IPS DF 6.9 (cell line): ENCODE results near the gene G3BP2.

ENCODE experiments used
- DNase-seq: peaks from one replicate; pipeline ENCODE4 v3.0.0-alpha.2; 2013; ENCODE audit warnings: low read depth, low spot score
- H3K27ac ChIP-seq: one replicate; pipeline ENCODE4 v1.5.1; 2013; ENCODE audit warnings: low read length, control low read depth
- H3K27me3 ChIP-seq: 2 replicates; pipeline ENCODE4 v1.6.1; 2013; ENCODE audit warnings: mild to moderate bottlenecking, low read length; ENCODE audit not compliant: control insufficient read depth, insufficient read depth
- H3K36me3 ChIP-seq: 2 replicates; pipeline ENCODE4 v1.6.1; 2013; ENCODE audit warnings: low read length; ENCODE audit not compliant: control insufficient read depth, insufficient read depth
- H3K4me1 ChIP-seq: 2 replicates; pipeline ENCODE4 v1.6.1; 2013; ENCODE audit warnings: low read length; ENCODE audit not compliant: control insufficient read depth, insufficient read depth
- H3K4me3 ChIP-seq: 2 replicates; pipeline ENCODE4 v1.5.1; 2013; ENCODE audit warnings: mild to moderate bottlenecking, low read length
- H3K9me3 ChIP-seq: 2 replicates; pipeline ENCODE4 v1.6.1; 2013; ENCODE audit warnings: low read length, inconsistent platforms; ENCODE audit not compliant: control insufficient read depth, insufficient read depth
- WGBS: extraction: QIAGEN DNeasy Blood & Tissue Kit; methylation state at CpG from one replicate; pipeline ENCODE4 v1.1.7; 2013; ENCODE audit warnings: mixed read lengths, missing lambda C conversion rate; ENCODE audit not compliant: insufficient read length, insufficient coverage; 5-methylcytosine and 5-hydroxymethylcytosine counted together

G3BP2 gene

DNA sequence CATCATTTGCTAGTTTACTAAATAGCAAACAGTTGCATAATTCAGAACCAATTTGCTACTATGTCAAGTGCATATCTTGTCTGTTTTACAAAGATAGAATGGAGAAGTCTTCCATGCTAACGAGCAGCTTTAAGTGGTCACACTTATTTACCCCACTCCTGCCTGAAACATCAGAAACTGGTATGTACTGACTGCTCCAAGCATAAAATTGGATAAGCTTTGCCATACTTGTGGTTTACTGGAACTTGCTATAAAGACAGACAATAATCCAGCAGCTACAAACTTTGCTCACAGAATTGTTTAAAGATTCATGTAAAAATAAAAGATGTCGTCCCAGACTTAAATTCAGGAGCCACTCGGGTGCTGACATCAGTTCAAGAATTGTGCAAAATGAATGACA is 29.6 kb downstream of the G3BP2 start:
- Histone ChIP-seq H3K36me3 (peaks cover 23% of the 10 kb centered on the region; the same call in 1 of the 2 replicates), H3K4me3 (no peak overlapping the region), H3K27ac (no peak overlapping the region), H3K4me1 (no peaks in the 10 kb centered on the region), H3K9me3 (no peaks in the 10 kb centered on the region), H3K27me3 (no peaks in the 10 kb centered on the region)
- no peak for DNase-seq
- no CpG with 5 or more reads among the region's 3 CpGs for WGBS

DNA sequence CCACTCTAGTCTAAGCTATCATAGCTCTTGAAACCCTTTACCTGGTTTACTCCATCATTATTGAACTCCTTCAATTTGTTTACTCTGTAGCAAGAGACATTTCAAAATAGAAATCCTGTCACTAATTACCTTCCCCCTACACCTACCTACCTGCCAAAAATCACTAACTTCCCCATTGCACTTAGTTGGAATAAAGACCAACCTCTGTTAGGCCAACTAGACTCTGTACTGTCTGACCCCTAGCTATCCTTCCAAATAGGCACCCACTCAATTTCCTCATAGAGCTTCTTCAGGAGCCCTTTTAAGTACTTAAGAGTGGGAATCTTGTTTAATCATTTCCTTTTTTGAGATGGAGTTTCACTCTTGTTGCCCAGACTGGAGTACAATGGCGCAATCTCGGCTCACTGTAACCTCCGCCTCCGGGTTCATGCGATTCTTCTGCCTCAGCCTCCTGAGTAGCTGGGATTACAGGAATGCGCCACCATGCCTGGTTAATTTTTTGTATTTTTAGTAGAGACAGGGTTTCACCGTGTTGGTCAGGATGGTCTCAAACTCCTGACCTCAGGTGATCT is 34.0 kb downstream of the G3BP2 start:
- H3K36me3 ChIP-seq, result peaks cover 7% of the 10 kb centered on the region; the same call in 1 of the 2 replicates
- H3K4me1 ChIP-seq, result no peaks in the 10 kb centered on the region
- no peaks in the 10 kb centered on the region for H3K27me3 ChIP-seq
- WGBS, result no CpG with 5 or more reads among the region's 7 CpGs
- no peak overlapping the region for H3K4me3 ChIP-seq
- H3K27ac ChIP-seq, result no peak overlapping the region
- H3K9me3 ChIP-seq, result no peaks in the 10 kb centered on the region
- DNase-seq, result no peak

DNA sequence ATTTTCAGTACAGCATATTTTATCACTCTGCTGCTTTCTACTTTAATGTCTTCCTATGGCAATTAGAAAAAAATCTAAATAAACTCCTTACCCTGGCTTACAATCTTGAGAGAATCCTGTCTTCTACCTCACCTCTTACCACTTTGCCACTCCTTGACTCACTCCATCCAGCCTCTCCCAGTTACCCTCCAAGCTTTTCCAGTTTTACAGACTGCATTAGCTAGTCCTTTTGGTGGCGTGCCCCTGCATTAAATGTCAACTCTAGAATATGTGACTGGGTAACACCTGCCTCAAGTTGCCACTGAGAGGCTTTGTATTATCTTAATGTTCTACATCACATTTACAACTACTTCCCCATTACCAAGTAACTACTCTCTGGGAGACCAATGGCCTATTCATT is 35.4 kb downstream of the G3BP2 start:
- Histone ChIP-seq H3K9me3 (no peaks in the 10 kb centered on the region), H3K36me3 (no peaks in the 10 kb centered on the region), H3K4me3 (no peak overlapping the region), H3K4me1 (no peaks in the 10 kb centered on the region), H3K27ac (no peak overlapping the region), H3K27me3 (no peaks in the 10 kb centered on the region)
- DNase-seq, result no peak
- no CpG with 5 or more reads among the region's 1 CpG for WGBS

DNA sequence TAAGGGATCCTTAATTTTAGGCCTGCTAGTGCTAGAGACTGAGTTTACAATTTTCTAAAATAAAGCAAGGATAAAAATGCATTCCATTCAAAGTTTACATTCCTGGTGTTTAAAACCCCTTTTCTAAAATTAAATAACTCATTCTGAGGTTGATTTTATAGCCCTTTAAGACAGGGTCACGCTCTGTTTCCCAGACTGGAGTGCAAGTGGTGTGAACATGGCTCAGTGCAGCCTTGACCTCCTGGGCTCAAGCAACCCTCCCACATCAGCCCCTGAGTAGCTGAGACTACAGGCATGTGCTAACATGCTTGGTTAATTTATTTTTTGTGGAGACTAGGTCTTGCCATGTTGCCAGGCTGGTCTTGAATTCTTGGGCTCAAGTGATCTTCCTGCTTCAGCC is 36.0 kb downstream of the G3BP2 start:
- no CpG with 5 or more reads among the region's 1 CpG for WGBS
- Histone ChIP-seq H3K27ac (no peak overlapping the region), H3K4me3 (no peak overlapping the region), H3K27me3 (no peaks in the 10 kb centered on the region), H3K9me3 (no peaks in the 10 kb centered on the region), H3K36me3 (no peaks in the 10 kb centered on the region), H3K4me1 (no peaks in the 10 kb centered on the region)
- DNase-seq, result no peak

DNA sequence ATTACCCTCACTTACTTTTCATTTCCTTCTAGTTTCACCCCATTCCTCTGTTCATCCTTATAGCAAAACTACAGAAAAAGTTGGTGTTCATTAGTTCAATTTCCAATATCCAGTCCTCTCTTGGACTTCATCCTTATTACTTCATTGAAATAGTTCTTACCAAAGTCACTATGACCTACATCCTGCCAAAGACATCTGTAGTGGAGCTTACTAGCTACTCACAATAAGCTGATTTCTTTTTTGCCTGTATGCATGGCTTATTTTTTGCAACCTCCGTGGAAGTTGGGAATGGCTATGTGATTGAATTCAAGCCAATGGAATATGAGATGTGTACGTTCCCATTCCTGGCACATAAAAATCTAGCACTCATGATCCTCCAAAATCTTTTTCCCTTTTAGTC is 38.3 kb downstream of the G3BP2 start:
- no CpG with 5 or more reads among the region's 2 CpGs for WGBS
- Histone ChIP-seq H3K27ac (no peak overlapping the region), H3K4me1 (peaks cover 3% of the 10 kb centered on the region; the same call in 1 of the 2 replicates), H3K4me3 (no peak overlapping the region), H3K27me3 (no peaks in the 10 kb centered on the region), H3K9me3 (no peaks in the 10 kb centered on the region), H3K36me3 (no peaks in the 10 kb centered on the region)
- DNase-seq, result no peak

- no CpG with 5 or more reads among the region's 3 CpGs for WGBS
- peaks cover 3% of the 10 kb centered on the region; the same call in 1 of the 2 replicates for H3K4me1 ChIP-seq
- no peaks in the 10 kb centered on the region for H3K36me3 ChIP-seq
- DNase-seq, result no peak
- H3K27ac ChIP-seq, result no peak overlapping the region
- H3K4me3 ChIP-seq, result no peak overlapping the region
- H3K9me3 ChIP-seq, result no peaks in the 10 kb centered on the region
- H3K27me3 ChIP-seq, result no peaks in the 10 kb centered on the region
Measured at GRCh38 chr4:75634281-75634680, 38.9 kb downstream of the G3BP2 start.

DNA sequence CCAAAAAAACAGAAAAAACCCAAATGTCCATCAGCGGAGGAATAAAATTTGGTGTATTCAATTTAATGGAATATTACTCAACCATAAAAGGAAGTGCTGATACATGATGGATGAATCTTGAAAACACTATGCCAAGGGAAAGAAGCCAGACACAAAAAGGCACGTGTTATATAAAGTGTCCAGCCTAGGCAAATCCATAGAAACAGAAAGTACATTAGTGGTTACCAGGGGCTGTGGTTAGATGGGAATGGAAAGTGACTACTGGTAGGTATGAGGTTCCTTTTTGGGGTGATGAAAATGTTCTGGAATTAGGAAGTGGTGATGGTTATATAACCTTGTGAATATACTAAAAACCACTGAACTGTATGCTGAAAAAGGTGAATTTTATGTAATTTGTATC is 39.4 kb downstream of the G3BP2 start:
- H3K27ac ChIP-seq, result no peak overlapping the region
- no peaks in the 10 kb centered on the region for H3K27me3 ChIP-seq
- no peaks in the 10 kb centered on the region for H3K36me3 ChIP-seq
- no peak for DNase-seq
- H3K4me1 ChIP-seq, result peaks cover 3% of the 10 kb centered on the region; the same call in 1 of the 2 replicates
- H3K4me3 ChIP-seq, result no peak overlapping the region
- no peaks in the 10 kb centered on the region for H3K9me3 ChIP-seq
- WGBS, result no CpG with 5 or more reads among the region's 2 CpGs

DNA sequence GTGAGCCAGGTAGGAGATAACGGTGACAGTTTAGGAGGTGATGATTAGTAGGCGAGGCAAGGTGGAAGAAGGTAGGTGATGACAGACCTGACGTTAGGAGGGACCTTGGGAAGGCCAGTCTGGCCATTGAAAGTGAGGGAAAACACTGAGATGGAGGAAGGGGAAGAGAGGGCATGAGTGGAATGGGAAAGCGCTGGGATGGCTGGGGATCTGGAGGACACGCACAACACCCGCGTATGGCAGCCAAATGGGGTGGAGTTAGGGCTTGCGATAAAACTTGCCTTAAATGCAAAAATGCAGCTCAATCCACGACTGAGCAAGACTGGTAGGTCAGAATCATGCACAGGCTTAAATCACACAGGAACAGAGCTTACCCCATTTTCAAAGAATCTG is 42.3 kb downstream of the G3BP2 start:
- Histone ChIP-seq H3K4me1 (peaks cover 3% of the 10 kb centered on the region; the same call in 1 of the 2 replicates), H3K9me3 (no peaks in the 10 kb centered on the region), H3K27me3 (no peaks in the 10 kb centered on the region), H3K27ac (no peak overlapping the region), H3K4me3 (peak overlapping the region; percentile 70; the same call in 1 of the 2 replicates), H3K36me3 (no peaks in the 10 kb centered on the region)
- no peak for DNase-seq
- WGBS, result no CpG with 5 or more reads among the region's 9 CpGs

DNA sequence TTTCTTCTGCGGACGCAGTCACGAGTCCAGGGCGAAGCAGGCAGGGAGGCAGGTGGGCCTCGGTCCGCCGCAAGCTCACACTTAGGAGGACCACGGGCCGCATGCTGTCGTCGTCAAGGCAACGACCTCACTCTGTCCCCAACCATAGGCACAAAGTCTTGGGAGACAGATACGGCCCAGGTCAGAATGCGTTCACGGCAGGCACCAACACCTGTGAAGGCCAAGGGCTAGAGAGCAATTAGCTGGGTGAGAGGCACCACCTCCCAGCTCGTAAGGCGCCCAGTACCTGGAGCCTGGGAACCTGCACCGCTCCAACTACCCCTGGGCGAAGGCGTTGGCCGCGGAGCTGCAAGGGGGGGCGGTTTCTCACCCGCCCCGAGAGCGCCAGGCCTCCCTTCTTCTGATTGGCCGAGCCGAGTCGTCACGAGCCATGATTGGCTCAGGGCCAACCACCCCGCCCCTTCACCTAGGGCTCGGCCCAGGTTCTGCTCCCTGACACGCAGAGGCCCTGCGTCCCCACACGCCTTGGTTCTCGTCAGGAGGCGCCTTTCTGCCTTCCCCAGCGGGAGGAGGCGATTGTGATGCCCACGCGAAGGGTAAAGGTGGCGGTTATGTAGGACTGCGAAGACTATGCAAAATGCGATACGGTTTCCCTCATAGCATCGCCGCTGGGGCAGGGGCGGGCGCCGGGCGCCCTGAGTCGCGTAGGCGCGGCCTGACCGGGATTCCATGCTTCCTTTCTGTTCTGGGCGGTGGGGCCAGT is 42.9 kb downstream of the G3BP2 start, which contains the start of gene CDKL2:
Gene CDKL2, minus strand, starts transcription at position 355 of the 763 bp plus-strand sequence. CDS start 4,540 bp downstream, outside the sequence.
- Histone ChIP-seq H3K36me3 (no peaks in the 10 kb centered on the region), H3K27ac (no peak within 1 kb of the TSS), H3K4me3 (peak within 1 kb of the TSS; percentile 70; the same call in 1 of the 2 replicates), H3K4me1 (peaks cover 3% of the 10 kb centered on the region; the same call in 1 of the 2 replicates), H3K9me3 (no peaks in the 10 kb centered on the region), H3K27me3 (no peaks in the 10 kb centered on the region)
- DNase-seq, result peak; percentile 83
- no CpG with 5 or more reads among the region's 57 CpGs for WGBS

DNA sequence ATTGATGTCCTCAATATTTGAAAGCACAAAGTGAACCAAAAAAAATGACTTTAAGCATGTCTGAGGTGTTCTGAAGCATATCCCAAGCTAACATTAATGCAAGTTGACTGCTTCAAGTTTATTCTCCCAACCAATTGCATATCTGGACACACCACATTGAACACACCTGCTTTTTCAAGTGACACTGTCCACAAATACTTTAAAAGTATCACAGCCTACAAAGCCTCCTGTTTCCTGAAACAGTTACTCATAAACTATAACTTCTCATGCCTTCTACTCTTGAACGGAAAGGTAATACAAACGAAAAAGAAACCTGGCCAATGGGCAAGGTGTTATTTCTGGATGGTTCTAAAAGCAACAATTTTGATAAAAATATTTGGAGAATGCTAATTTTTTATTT is 44.0 kb downstream of the G3BP2 start:
- DNase-seq, result no peak
- no peaks in the 10 kb centered on the region for H3K36me3 ChIP-seq
- no peaks in the 10 kb centered on the region for H3K9me3 ChIP-seq
- no peak overlapping the region for H3K27ac ChIP-seq
- H3K4me1 ChIP-seq, result peaks cover 3% of the 10 kb centered on the region; the same call in 1 of the 2 replicates
- no peak overlapping the region for H3K4me3 ChIP-seq
- no peaks in the 10 kb centered on the region for H3K27me3 ChIP-seq
- no CpG with 5 or more reads among the region's 2 CpGs for WGBS
